Measurements from ENCODE around the gene AP5S1. TPM values are rescaled to one million over a fixed set of nuclear protein-coding genes. Genes with fewer than 3 reads are reported as not detected.

Gene AP5S1
- total RNA-seq, result 21.6 and 23.3 TPM in 2 replicates

GRCh38 chr20:3820048-3820900 is at the start of gene AP5S1:
TSS of gene AP5S1 (plus strand) at chr20:3820547. CDS start at chr20:3822118, 1,571 bp downstream.

GRCh38 chr20:3781153-3781910 is 39.0 kb upstream of the AP5S1 start, which contains the start of gene SPEF1:
TSS of gene SPEF1 (minus strand) at chr20:3781448. CDS start at chr20:3781287, 161 bp downstream.

GRCh38 chr20:3786665-3787323 is 33.6 kb upstream of the AP5S1 start, which contains the start of gene CENPB:
TSS of gene CENPB (minus strand) at chr20:3786740. CDS start at chr20:3786483, 257 bp downstream.

GRCh38 chr20:3795511-3796468 is 24.6 kb upstream of the AP5S1 start, which contains the start of gene CDC25B:
TSS of gene CDC25B (plus strand) at chr20:3796310. CDS start at chr20:3796532, 222 bp downstream.

GRCh38 chr20:3846740-3847428 is 26.5 kb downstream of the AP5S1 start, which contains the start of gene MAVS:
TSS of gene MAVS (plus strand) at chr20:3846834. CDS start at chr20:3854625, 7,791 bp downstream.

Other genes starting within 250 kb of the AP5S1 start
- gene GFRA4, start 157.1 kb upstream of the AP5S1 start, total RNA-seq, result not detected in 2 replicates
- 14.1 and 14.8 TPM in 2 replicates for gene ADAM33, start 138.5 kb upstream of the AP5S1 start, total RNA-seq
- not detected in 2 replicates for gene SIGLEC1, start 107.9 kb upstream of the AP5S1 start, total RNA-seq
- 1.1 and 1.3 TPM in 2 replicates for gene HSPA12B, start 87.9 kb upstream of the AP5S1 start, total RNA-seq
- 20.7 and 23.2 TPM in 2 replicates for gene ADISSP, start 52.8 kb upstream of the AP5S1 start, total RNA-seq
- not detected in 2 replicates for gene SPEF1, start 39.1 kb upstream of the AP5S1 start, total RNA-seq
- 54.4 and 55.2 TPM in 2 replicates for gene CENPB, start 33.8 kb upstream of the AP5S1 start, total RNA-seq
- gene CDC25B, start 24.2 kb upstream of the AP5S1 start, total RNA-seq, result 53.9 and 61.6 TPM in 2 replicates
- 31.3 and 32.8 TPM in 2 replicates for gene MAVS, start 26.3 kb downstream of the AP5S1 start, total RNA-seq
- gene PANK2, start 68.8 kb downstream of the AP5S1 start, total RNA-seq, result 30.5 and 32.1 TPM in 2 replicates
- 52.4 and 58.8 TPM in 2 replicates for gene RNF24, start 195.0 kb downstream of the AP5S1 start, total RNA-seq